ENCODE measurements around the gene OIP5. TPM values are rescaled to one million over a fixed set of nuclear protein-coding genes. Genes with fewer than 3 reads are reported as not detected.
"Not testable (repeated sequence)": the region's sequence is repeated elsewhere in the genome, so short reads cannot be mapped to it uniquely, and the experiment has no call there.

Gene OIP5
- total and polyA plus RNA-seq, 8 donors = 1.6 to 12.2 (median 6.4) TPM

GRCh38 chr15:41304149-41304770 lies 28.1 kb downstream of the OIP5 start:
- DNase-seq = no peak
- no peak for ATAC-seq
- TF ChIP-seq CTCF (IDR thresholded peaks at IDR 0.05) = no peak
- Histone ChIP-seq H3K36me3 (peaks cover 0 to 17% of the 10 kb centered on the region in 2 donors), H3K4me3 (no peak overlapping the region), H3K9me3 (no peaks in the 10 kb centered on the region), H3K4me1 (no peaks in the 10 kb centered on the region), H3K27ac (no peak overlapping the region), H3K27me3 (no peaks in the 10 kb centered on the region)
- intact Hi-C loops (cut with DNase I) = no loop called here

- H3K27ac ChIP-seq = no peak overlapping the region
- H3K36me3 ChIP-seq = peaks cover 0 to 35% of the 10 kb centered on the region in 2 donors
- H3K4me3 ChIP-seq = no peak overlapping the region
- no peaks in the 10 kb centered on the region for H3K4me1 ChIP-seq
- TF ChIP-seq CTCF (IDR thresholded peaks at IDR 0.05) = no peak
- H3K27me3 ChIP-seq = no peaks in the 10 kb centered on the region
- intact Hi-C loops (cut with DNase I) = no loop called here
- no peak for DNase-seq
- no peaks in the 10 kb centered on the region for H3K9me3 ChIP-seq
- ATAC-seq = no peak
These were observed 30.8 kb downstream of the OIP5 start for GRCh38 chr15:41301587-41301986.

- peaks cover 0 to 36% of the 10 kb centered on the region in 2 donors for H3K36me3 ChIP-seq
- H3K4me1 ChIP-seq; intact Hi-C loops (cut with DNase I); H3K27ac ChIP-seq; H3K4me3 ChIP-seq; H3K27me3 ChIP-seq; ATAC-seq; DNase-seq; H3K9me3 ChIP-seq: not testable (repeated sequence)
These were observed 31.3 kb downstream of the OIP5 start for GRCh38 chr15:41301139-41301538.

GRCh38 chr15:41292521-41292920 lies 39.9 kb downstream of the OIP5 start:
- no peak overlapping the region for H3K27ac ChIP-seq
- peaks cover 0 to 37% of the 10 kb centered on the region in 2 donors for H3K4me1 ChIP-seq
- no peaks in the 10 kb centered on the region for H3K27me3 ChIP-seq
- H3K36me3 ChIP-seq = peaks cover 0 to 62% of the 10 kb centered on the region in 2 donors
- DNase-seq = no peak
- ATAC-seq = no peak
- no peak for TF ChIP-seq CTCF (IDR thresholded peaks at IDR 0.05)
- intact Hi-C loops (cut with DNase I) = no loop called here
- H3K4me3 ChIP-seq = no peak overlapping the region
- no peaks in the 10 kb centered on the region for H3K9me3 ChIP-seq

GRCh38 chr15:41291065-41291631 lies 41.2 kb downstream of the OIP5 start:
- Histone ChIP-seq H3K36me3 (peaks cover 0 to 66% of the 10 kb centered on the region in 2 donors), H3K4me1 (peaks cover 0 to 50% of the 10 kb centered on the region in 2 donors), H3K9me3 (no peaks in the 10 kb centered on the region), H3K27me3 (no peaks in the 10 kb centered on the region), H3K4me3 (no peak overlapping the region), H3K27ac (peak overlapping the region in 1 of 2 donors; percentile 78)
- DNase-seq (peak in 1 of 4 donors; percentile 40), ATAC-seq (peak; percentile 69)
- intact Hi-C loops (cut with DNase I) = no loop called here
- no peak for TF ChIP-seq CTCF (IDR thresholded peaks at IDR 0.05)
